Thymus (tissue), 11 donors: ENCODE results near the gene MGST2. TPM values are rescaled to one million over a fixed set of nuclear protein-coding genes. Genes with fewer than 3 reads are reported as not detected.

ENCODE experiments used
- DNase-seq, 9 donors: peaks; one replicate each; pipeline ENCODE4 v3.0.0-alpha.2; 2013; ENCODE audit warnings: low spot score in 9 of 9, low read depth in 6 of 9, missing footprints in 1 of 9
- H3K27ac ChIP-seq, 2 donors: one replicate each; pipeline ENCODE4 v1.5.1; 2013; ENCODE audit warnings: control low read depth in 1 of 2, low read depth in 1 of 2, low read length in 1 of 2, mild to moderate bottlenecking in 1 of 2, moderate library complexity in 1 of 2
- H3K27me3 ChIP-seq, 2 donors: one replicate each; pipeline ENCODE4 v1.5.1; 2013; ENCODE audit warnings: low read length in 1 of 2; ENCODE audit not compliant: control insufficient read depth in 2 of 2, insufficient read depth in 1 of 2
- H3K36me3 ChIP-seq, 2 donors: one replicate each; pipeline ENCODE4 v1.5.1; 2013; ENCODE audit warnings: low read length in 1 of 2, mild to moderate bottlenecking in 1 of 2, moderate library complexity in 1 of 2; ENCODE audit not compliant: control insufficient read depth in 2 of 2, insufficient read depth in 2 of 2
- H3K4me1 ChIP-seq, 2 donors: one replicate each; pipeline ENCODE4 v1.5.1; 2013; ENCODE audit warnings: low read length in 2 of 2; ENCODE audit not compliant: control insufficient read depth in 2 of 2, insufficient read depth in 2 of 2
- H3K4me3 ChIP-seq, 2 donors: one replicate each; pipeline ENCODE4 v1.5.1; 2013; ENCODE audit warnings: low read length in 2 of 2, control low read depth in 1 of 2, mild to moderate bottlenecking in 1 of 2
- H3K9me3 ChIP-seq, 2 donors: one replicate each; pipeline ENCODE4 v1.5.1; 2013; ENCODE audit warnings: low read length in 1 of 2, mild to moderate bottlenecking in 1 of 2; ENCODE audit not compliant: control insufficient read depth in 2 of 2, insufficient read depth in 1 of 2
- WGBS: extraction: QIAGEN DNeasy Blood & Tissue Kit; methylation state at CpG from one replicate; pipeline ENCODE4 v1.1.7; 2013; 5-methylcytosine and 5-hydroxymethylcytosine counted together
- polyA plus RNA-seq: library from polyadenylated mRNA; stranded (reverse); fragments of 200-250 nt; gene quantifications from one replicate; pipeline ENCODE4 v1.2.3, GENCODE V29; 2013
- total RNA-seq: library from RNA; stranded (reverse); fragments of 120-200 nt; gene quantifications from one replicate; pipeline ENCODE4 v1.2.4, GENCODE V29; 2013
- donor health status: healthy.

The MGST2 gene
- total and polyA plus RNA-seq, 2 donors, result 38.4 to 88.2 TPM

- H3K27me3 ChIP-seq, result no peaks in the 10 kb centered on the region
- DNase-seq, result no peak
- H3K27ac ChIP-seq, result no peak overlapping the region
- peaks cover 0 to 33% of the 10 kb centered on the region in 2 donors for H3K4me1 ChIP-seq
- 99% methylated on average over 6 of the region's 6 CpGs for WGBS
- H3K4me3 ChIP-seq, result no peak overlapping the region
- no peaks in the 10 kb centered on the region for H3K9me3 ChIP-seq
- H3K36me3 ChIP-seq, result no peaks in the 10 kb centered on the region
These were observed 79.6 kb downstream of the MGST2 start for GRCh38 chr4:139745111-139745639.

GRCh38 chr4:139746431-139747171 lies 81.0 kb downstream of the MGST2 start:
- H3K4me1 ChIP-seq, result peaks cover 0 to 21% of the 10 kb centered on the region in 2 donors
- H3K36me3 ChIP-seq, result no peaks in the 10 kb centered on the region
- H3K9me3 ChIP-seq, result no peaks in the 10 kb centered on the region
- no peak overlapping the region for H3K4me3 ChIP-seq
- no peak overlapping the region for H3K27ac ChIP-seq
- DNase-seq, result no peak
- WGBS, result 93% methylated on average over 12 of the region's 12 CpGs
- no peaks in the 10 kb centered on the region for H3K27me3 ChIP-seq

DNA sequence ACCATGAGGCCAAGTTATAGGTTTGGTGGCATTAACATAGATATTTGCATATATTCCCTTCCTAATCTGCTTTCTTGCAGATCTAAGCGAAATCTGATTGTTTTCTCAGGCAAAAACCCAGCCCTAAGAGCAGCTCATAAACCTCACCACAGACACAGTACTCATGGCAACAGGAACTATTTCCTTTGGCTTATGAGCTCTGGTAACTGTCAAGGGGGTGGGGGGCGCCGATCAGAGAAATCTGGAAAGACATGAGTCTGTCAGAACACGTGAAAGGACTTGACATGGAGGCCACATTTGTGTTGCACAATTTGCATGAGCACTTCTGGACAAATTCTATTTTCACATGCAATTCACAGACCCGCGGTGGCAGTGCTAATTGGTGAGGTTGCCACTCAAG lies 83.7 kb downstream of the MGST2 start:
- no peak overlapping the region for H3K27ac ChIP-seq
- H3K4me3 ChIP-seq, result no peak overlapping the region
- no peaks in the 10 kb centered on the region for H3K9me3 ChIP-seq
- H3K4me1 ChIP-seq, result peaks cover 0 to 21% of the 10 kb centered on the region in 2 donors
- no peaks in the 10 kb centered on the region for H3K36me3 ChIP-seq
- peak in 1 of 9 donors; percentile 47 for DNase-seq
- no peaks in the 10 kb centered on the region for H3K27me3 ChIP-seq
- WGBS, result 43% methylated on average over 6 of the region's 6 CpGs

DNA sequence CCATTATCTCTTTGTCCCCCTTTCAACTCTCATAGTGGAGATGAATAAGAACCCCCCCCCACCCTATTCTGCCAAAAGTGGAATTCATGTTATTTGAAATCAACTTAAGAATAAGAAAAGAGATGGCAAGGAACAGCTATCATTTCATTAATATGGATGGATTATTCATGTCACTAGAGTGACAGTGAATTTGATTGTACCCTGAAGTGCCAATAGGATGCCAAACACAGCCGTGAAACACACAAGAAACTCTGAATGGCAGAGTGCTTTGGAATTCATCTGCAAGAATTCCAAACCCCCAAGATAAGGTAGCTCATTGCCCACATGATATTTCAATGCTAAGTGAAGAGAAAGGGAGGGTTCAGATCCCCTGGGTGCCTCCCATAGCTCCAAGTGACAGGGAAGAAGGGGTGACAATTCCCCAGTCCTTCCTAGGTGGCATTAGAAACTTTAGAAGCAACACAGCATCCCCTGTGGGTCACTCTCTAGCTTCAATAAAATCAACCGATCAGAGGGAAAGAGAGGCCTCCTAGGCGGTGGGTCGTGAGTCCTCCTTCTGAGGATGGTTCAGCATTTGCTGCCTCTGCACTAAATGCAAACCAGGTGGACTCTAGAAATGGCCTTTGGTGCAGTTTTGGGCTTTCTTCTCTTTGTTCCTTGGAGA lies 84.3 kb downstream of the MGST2 start:
- 96% methylated on average over 4 of the region's 4 CpGs for WGBS

GRCh38 chr4:139753686-139754085 lies 88.1 kb downstream of the MGST2 start:
- Histone ChIP-seq H3K4me1 (peaks cover 0 to 7% of the 10 kb centered on the region in 2 donors), H3K36me3 (no peaks in the 10 kb centered on the region), H3K9me3 (no peaks in the 10 kb centered on the region), H3K4me3 (no peak overlapping the region), H3K27ac (no peak overlapping the region), H3K27me3 (no peaks in the 10 kb centered on the region)
- DNase-seq, result no peak
- 98% methylated on average over 3 of the region's 3 CpGs for WGBS

More for the DNA sequence above, 84.3 kb downstream of the MGST2 start:
- no peak overlapping the region for H3K4me3 ChIP-seq
- H3K27me3 ChIP-seq, result no peaks in the 10 kb centered on the region
- no peak overlapping the region for H3K27ac ChIP-seq
- no peak for DNase-seq
- no peaks in the 10 kb centered on the region for H3K36me3 ChIP-seq
- no peaks in the 10 kb centered on the region for H3K9me3 ChIP-seq
- H3K4me1 ChIP-seq, result peaks cover 0 to 21% of the 10 kb centered on the region in 2 donors

Other genes with a start within 250 kb of the MGST2 start
- 4.5 TPM for gene RAB33B, start 211.7 kb upstream of the MGST2 start, total RNA-seq
- gene RAB33B, start 211.7 kb upstream of the MGST2 start, polyA plus RNA-seq, result 6.7 TPM
- 6.0 TPM for gene SETD7, start 109.6 kb upstream of the MGST2 start, total RNA-seq
- gene SETD7, start 109.6 kb upstream of the MGST2 start, polyA plus RNA-seq, result 15.6 TPM